ENCODE data around the gene USF2.
A peak's percentile ranks its signal among the peaks of the same experiment; 100 is the strongest.
"Not testable (repeated sequence)": the region's sequence is repeated elsewhere in the genome, so short reads cannot be mapped to it uniquely, and the experiment has no call there.

The USF2 gene

DNA sequence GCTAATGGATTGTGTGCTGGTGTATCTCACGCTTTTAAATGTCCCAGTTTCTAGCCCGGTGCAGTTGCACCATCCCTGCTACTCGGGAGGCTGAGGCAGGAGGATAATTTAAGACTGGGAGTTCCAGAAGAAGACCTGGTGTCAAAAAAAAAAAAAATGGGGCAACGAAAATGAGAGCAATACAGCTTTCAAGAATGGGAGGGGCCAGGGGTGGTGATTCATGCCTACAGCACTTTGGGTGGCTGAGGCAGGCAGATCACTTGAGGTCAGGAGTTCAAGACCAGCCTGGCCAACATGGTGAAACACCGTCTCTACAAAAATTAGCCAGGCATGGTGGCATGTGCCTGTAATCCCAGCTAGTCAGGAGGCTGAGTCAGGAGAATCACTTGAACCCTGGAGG, 17.3 kb downstream of the USF2 start:
- DNase-seq, result not testable (repeated sequence)

DNA sequence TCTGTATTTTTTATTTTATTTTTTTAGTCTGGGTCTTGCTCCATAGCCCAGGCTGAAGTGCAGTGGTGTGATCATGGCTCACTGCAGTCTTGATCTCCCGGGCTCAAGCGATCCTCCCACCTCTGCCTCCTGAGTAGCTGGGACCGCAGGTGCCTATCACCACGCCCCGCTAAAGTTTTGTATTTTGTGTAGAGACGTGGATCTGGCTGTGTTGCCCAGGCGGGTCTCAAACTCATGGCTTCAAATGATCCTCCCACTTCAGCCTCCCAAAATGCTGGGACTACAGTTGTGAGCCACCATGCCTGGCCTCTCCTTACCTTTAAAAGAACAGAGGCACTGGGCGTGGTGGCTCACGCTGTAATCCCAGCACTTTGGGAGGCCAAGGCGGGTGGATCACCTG, 19.0 kb downstream of the USF2 start:
- no peak for DNase-seq

DNA sequence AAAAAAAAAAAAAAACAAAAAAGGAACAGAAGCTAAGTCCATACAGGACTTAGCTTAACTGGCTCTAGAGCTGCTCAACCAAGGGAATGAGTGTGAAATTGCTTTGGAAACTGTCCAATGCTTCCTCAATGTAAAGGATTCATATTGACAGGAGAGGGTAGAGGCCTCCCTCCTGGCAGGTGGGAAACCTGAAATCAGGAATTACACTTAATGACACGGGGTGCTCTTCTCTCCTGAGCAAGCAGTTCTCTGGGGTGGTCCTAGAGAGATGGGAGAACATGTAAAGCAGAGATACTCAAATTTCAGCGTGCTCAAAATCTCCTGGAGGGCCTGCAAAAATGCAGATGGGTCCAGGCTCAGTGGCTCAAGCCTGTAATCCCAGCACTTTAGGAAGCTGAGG, 19.6 kb downstream of the USF2 start:
- no peak for DNase-seq

DNA sequence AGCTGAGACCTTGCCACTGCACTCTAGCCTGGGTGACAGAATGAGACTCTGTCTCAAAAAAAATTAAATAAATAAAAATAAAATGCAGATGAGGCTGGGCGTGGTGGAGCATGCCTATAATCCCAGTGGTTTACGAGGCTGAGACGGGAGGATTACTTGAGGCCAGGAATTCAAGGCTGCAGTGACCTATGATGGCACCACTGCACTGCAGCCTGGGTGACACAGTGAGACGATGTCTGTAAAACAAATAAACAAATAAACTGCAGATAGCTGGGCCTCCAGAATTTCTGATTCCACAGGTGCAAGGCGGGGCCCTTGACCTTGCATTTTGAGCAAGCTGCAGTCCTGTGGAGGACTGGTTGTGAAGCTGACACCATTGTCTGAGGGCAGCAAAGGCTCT, 20.1 kb downstream of the USF2 start:
- no peak for DNase-seq

GRCh38 chr19:35290381-35291127, 21.8 kb downstream of the USF2 start:
- no peak for DNase-seq

DNA sequence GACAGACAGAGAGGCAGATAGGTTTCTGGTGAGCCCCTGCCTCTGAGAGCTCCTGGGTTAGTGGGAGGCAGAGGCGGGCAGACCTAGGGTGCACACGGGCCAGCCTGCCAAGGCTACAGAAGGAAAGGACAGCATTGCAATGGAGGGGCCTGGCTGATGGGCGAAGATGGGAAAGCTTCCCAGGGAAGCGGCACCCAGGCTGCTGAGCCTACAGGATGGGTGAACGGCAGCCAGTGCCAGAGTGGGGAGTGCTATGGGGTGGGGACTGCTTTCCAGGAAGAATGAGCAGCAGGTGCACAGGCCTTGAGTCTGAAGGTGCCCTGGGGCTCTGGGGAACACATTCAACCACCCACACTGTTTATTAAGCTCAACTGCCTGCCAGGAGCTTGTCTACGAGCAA, 22.5 kb downstream of the USF2 start:
- no peak for DNase-seq

DNA sequence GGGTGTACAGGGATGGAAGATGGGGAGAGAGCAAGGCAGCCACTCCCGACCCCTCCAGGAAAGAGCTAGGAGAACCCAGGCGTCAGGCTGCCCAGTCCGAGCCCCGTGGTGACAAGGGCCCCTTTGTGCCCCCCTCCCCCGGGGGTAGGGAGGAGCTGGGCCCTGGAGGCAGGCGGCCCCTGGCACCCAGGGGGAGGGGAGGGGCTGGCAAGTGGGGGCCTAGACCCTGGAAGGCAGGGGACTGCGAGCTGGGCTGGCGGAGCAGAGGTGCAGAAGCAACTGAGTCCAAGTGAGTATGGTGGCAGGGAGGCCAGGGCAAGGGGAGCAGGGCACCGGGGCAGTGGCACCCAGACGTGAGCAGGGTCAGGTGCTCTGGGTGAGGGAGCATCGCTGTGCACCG, 23.2 kb downstream of the USF2 start, which contains the start of gene MAG:
Gene MAG, plus strand, starts transcription at position 246 of the 400 bp plus-strand sequence. CDS start 3,248 bp downstream, outside the sequence.
- no peak for DNase-seq

GRCh38 chr19:35292421-35293362, 23.9 kb downstream of the USF2 start:
- no peak for DNase-seq

DNA sequence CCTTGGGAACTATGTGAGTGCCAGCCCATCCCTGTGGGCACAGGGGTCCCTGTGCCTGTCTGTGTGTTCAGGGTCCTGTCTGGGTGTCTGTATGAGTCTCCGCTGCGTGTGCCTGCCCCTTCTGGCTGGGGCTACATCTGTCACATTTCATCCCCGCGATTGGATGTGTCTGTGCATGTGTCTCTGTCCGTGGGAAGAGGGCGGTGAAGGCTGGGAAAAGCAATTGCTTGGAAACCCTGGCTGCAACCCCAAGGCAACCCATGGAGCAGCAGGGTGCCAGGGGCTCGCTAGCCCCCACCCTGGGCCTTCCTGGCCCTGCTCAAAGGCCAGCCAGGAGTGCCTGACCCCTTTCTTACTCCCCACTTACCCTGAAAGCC, 24.6 kb downstream of the USF2 start:
- no peak for DNase-seq

- DNase-seq, result no peak
Measured at GRCh38 chr19:35293808-35294207, 25.0 kb downstream of the USF2 start.

DNA sequence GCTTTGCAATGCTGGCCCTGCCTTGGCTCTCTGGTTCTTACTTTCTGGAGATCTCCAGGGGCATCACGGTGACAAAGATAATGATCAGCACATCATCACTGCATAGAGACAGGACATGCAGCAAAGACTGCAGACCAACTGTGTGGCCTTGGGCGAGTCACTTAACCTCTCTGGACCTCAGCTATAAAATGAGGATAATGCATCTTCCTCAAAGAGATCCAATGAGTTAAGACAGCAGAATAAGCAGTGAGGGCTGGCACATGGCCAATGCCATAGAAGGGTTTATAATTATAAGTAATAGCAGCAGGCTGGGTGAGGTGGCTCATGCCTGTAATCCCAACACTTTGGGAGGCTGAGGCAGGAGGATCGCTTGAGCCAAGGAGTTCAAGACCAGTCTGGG, 25.6 kb downstream of the USF2 start:
- DNase-seq, result no peak

DNA sequence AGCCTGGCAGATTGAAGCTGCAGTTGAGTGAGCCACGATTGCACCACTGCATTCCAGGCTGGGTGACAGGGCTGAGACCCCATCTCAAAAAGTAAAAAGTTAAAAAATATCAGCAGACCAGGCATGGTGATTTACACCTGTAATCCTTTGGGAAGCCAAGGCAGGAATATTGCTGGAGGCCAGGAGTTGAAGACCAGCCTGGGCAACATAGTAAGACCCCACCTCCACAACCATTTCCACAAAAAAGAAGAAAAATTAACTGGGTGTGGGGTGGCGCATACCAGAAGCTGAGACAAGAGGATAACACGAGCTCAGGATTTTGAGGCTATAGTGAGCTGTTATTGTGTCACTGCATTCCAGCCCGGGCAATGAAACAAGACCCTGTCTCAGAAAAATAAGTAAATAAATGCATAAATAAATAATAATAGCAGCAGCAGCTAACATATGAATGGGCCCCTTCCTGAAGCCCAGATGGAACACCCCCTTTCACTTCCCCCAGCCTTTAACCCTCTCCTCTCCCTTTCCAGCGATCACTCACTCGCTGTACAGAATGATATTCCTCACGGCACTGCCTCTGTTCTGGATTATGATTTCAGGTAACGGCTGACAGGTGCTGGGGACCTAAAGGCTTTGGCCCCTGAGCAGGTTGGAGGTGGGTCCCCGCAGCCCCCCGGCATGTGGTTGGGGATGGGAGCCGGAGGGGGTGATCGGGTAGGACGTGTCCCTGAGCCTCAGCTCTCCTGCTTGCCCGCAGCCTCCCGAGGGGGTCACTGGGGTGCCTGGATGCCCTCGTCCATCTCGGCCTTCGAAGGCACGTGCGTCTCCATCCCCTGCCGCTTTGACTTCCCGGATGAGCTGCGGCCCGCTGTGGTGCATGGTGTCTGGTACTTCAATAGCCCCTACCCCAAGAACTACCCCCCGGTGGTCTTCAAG, 26.4 kb downstream of the USF2 start:
- no peak for DNase-seq

- DNase-seq, result peak; percentile 44
Measured at GRCh38 chr19:35295792-35296462, 27.2 kb downstream of the USF2 start.

DNA sequence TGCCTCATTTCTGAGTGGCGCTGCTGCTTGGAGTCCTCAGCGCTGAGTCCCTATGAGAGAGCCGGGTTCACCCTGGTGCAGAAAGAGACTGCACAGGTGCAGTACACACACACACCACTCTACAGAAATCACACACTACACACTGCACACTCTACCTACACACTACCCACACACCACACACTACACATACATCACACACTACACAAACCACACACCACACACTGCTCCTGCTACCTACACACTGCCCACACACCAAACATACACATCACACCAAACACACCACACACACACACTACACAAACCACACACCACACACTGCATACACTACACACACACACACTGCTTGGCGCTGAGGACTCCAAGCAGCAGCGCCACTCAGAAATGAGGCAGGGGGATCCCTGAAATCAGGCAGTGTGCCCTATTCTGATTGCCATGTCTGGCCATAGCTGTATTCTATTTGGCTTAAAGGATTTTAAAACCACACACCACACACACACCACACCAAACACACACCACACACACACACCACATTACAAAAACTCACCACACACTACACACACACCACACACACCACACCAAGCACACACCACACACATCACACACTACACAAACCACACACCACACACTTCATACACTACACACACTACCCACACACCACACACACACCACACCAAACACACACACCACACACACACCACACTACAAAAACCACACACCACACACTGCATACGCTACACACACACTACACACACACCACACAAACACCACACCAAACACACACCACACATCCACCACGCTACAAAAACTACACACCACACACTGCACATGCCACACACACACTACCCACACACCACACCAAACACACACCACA, 28.1 kb downstream of the USF2 start:
- DNase-seq, result no peak

- DNase-seq, result no peak
Measured at GRCh38 chr19:35297515-35297848, 28.7 kb downstream of the USF2 start.

GRCh38 chr19:35297922-35298321, 29.2 kb downstream of the USF2 start:
- DNase-seq, result no peak

GRCh38 chr19:35298561-35298972, 29.8 kb downstream of the USF2 start:
- DNase-seq, result no peak

GRCh38 chr19:35299523-35300338, 31.0 kb downstream of the USF2 start:
- no peak for DNase-seq

DNA sequence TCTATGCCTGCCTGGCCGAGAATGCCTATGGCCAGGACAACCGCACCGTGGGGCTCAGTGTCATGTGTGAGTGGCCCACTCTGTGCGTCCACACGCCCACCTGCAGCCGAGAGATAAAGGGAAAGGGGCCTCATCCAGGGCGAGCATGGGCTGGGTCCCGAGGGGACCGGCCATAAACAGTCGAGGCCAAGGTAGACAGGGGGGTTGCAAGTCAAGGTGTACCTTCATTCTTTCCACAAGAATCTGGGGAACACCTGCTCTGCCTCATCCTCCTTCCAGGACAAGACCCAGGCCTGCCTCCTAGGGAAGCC, 31.5 kb downstream of the USF2 start:
- no peak for DNase-seq

- DNase-seq, result no peak
Measured at GRCh38 chr19:35301961-35302360, 33.2 kb downstream of the USF2 start.

DNA sequence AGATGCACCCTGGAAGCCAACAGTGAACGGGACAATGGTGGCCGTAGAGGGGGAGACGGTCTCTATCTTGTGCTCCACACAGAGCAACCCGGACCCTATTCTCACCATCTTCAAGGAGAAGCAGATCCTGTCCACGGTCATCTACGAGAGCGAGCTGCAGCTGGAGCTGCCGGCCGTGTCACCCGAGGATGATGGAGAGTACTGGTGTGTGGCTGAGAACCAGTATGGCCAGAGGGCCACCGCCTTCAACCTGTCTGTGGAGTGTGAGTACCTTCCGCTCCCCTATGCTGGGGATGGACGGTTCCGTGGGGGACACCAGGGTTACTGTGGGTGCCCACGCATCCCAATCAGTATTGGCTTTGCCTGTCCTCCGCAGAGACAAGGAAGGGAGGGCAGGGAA, 33.7 kb downstream of the USF2 start:
- no peak for DNase-seq

Measured in CD4-positive, alpha-beta T cell treated with Interleukin-15 for 1 hour (primary cell).